Gastroesophageal sphincter (tissue), 3 donors: ENCODE measurements around the gene DBT.

Experiments
- CTCF ChIP-seq, 4 experiments: fragments of 200-600 bp in 2 of 4; fragments of 450-650 bp in 2 of 4; sonication (generic) in 1 of 4; IDR thresholded peaks; one replicate each; pipeline ENCODE4 v1.5.1; 2017 to 2019; ENCODE audit warnings: antibody characterized with exemption in 4 of 4, mild to moderate bottlenecking in 2 of 4, moderate library complexity in 2 of 4
- EP300 ChIP-seq: sonication (generic); formaldehyde crosslinking; IDR thresholded peaks from one replicate; pipeline ENCODE4 v1.6.1; 2017; ENCODE audit warnings: antibody characterized with exemption, mild to moderate bottlenecking
- POLR2AphosphoS5 ChIP-seq: sonication (generic); formaldehyde crosslinking; IDR thresholded peaks from one replicate; pipeline ENCODE4 v1.6.1; 2017; ENCODE audit warnings: antibody characterized with exemption

- no peak for TF ChIP-seq POLR2AphosphoS5
- TF ChIP-seq CTCF (IDR thresholded peaks at IDR 0.05), result no peak
- no peak for TF ChIP-seq EP300
Observed at GRCh38 chr1:100162881-100163280, 86.8 kb downstream of the DBT start.
